Measurements from ENCODE around the gene OCA2. TPM values are rescaled to one million over a fixed set of nuclear protein-coding genes. Genes with fewer than 3 reads are reported as not detected.

The OCA2 gene
- polyA plus RNA-seq, 1 donor (not counting 4 experiments of a cell fraction or from before 2014, with no cell fraction given): 0.05 TPM

DNA sequence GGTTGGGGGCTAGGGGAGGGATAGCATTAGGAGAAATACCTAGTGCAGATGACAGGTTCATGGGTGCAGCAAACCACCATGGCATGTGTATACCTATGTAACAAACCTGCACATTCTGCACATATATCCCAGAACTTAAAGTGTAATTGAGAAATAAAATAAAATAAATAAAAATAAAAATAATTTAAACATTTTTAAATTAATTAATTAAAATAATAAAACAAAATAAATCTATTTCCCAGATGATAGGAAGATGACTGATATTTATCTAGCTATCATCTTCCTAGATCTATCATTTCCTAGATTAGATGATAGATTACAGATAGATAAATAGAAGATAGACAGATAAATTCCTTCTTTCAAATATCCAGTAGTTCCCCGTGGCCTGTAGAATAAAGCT is 137.3 kb downstream of the OCA2 start:
- dilution Hi-C loops (cut with MboI; ENCODE audit: extremely low pct_ligation_motif_present, low sequenced_read_pairs): no loop called here
- H3K79me2 ChIP-seq (ENCODE audit: control insufficient read depth, insufficient read depth, low read length): no peaks in the 10 kb centered on the region
- no peak overlapping the region for H3K9ac ChIP-seq (ENCODE audit: control insufficient read depth, extremely low read depth, insufficient read depth, low read length)
- H3K9me1 ChIP-seq (ENCODE audit: control insufficient read depth, extremely low read depth, insufficient read depth, low read length): no peaks in the 10 kb centered on the region
- no peak overlapping the region for H3K27ac ChIP-seq (ENCODE audit: control insufficient read depth, insufficient read depth, low read length)
- H3K9me3 ChIP-seq (ENCODE audit: control insufficient read depth, low read depth, low read length): peaks cover 2% of the 10 kb centered on the region
- H2AFZ ChIP-seq (ENCODE audit: control insufficient read depth, low read length): no peak overlapping the region
- no peaks in the 10 kb centered on the region for H3K4me1 ChIP-seq (ENCODE audit: control insufficient read depth, extremely low read depth, insufficient read depth, low read length)
- H3K4me2 ChIP-seq (ENCODE audit: control insufficient read depth, extremely low read depth, insufficient read depth, low read depth, low read length): no peak overlapping the region
- DNase-seq (ENCODE audit: low read depth, low spot score) (no peak), FAIRE-seq (no peak)
- no peaks in the 10 kb centered on the region for H3K27me3 ChIP-seq (ENCODE audit: control insufficient read depth, extremely low read depth, insufficient read depth, low read length)
- no peaks in the 10 kb centered on the region for H4K20me1 ChIP-seq (ENCODE audit: control insufficient read depth, extremely low read depth, insufficient read depth, low read length)
- TF ChIP-seq, protein P1, sequence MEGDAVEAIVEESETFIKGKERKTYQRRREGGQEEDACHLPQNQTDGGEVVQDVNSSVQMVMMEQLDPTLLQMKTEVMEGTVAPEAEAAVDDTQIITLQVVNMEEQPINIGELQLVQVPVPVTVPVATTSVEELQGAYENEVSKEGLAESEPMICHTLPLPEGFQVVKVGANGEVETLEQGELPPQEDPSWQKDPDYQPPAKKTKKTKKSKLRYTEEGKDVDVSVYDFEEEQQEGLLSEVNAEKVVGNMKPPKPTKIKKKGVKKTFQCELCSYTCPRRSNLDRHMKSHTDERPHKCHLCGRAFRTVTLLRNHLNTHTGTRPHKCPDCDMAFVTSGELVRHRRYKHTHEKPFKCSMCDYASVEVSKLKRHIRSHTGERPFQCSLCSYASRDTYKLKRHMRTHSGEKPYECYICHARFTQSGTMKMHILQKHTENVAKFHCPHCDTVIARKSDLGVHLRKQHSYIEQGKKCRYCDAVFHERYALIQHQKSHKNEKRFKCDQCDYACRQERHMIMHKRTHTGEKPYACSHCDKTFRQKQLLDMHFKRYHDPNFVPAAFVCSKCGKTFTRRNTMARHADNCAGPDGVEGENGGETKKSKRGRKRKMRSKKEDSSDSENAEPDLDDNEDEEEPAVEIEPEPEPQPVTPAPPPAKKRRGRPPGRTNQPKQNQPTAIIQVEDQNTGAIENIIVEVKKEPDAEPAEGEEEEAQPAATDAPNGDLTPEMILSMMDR (optimal IDR thresholded peaks at IDR 0.05 in 1 of 3, IDR thresholded peaks at IDR 0.05 in 1 of 3, conservative IDR thresholded peaks at IDR 0.05 in 1 of 3; ENCODE audit: extremely low read depth in 1 of 3, insufficient read depth in 2 of 3, low read length in 3 of 3): no peak
- no peak for TF ChIP-seq EZH2 (IDR thresholded peaks at IDR 0.05; ENCODE audit: low read length)
- H3K36me3 ChIP-seq (ENCODE audit: control insufficient read depth in 2 of 2, extremely low read depth in 1 of 2, insufficient read depth in 2 of 2, low read length in 2 of 2): no peaks in the 10 kb centered on the region
- no peak overlapping the region for H3K4me3 ChIP-seq (ENCODE audit: control insufficient read depth in 2 of 3, extremely low read depth in 1 of 3, insufficient read depth in 2 of 3, low read depth in 1 of 3, low read length in 3 of 3)

DNA sequence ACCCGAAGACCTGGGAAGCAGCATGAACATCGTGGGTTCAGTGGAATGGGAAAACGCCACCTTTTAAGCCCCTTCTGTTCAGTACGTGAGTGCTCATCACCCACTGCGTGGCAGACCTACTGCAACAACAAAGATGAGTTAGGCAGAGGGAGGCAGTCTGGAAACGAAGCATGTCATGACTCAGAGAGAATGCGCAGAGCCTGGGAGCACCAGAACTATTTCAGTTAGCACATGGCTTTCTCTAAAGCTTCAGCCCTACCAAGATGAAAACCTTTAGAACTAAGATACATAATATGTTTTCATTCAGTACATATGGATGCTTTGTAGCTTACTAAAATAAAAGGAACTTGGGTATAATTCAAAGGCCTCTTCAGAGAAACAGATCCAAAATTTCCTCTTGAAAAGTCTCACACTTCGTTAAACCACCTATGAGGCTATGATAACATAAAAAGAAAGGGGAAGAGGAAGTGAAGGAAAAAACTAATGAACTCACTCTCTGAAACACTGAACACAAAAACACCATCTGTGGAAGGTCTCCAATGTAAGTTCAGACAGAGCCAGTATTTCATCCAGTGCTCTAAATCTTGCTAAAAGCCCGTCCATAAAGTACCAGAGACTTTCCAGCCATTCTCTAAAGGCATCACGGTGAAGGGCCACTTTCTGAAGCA is 140.1 kb downstream of the OCA2 start:
- no peak overlapping the region for H3K9ac ChIP-seq (ENCODE audit: control insufficient read depth, extremely low read depth, insufficient read depth, low read length)
- H3K4me2 ChIP-seq (ENCODE audit: control insufficient read depth, extremely low read depth, insufficient read depth, low read depth, low read length): no peak overlapping the region
- no peaks in the 10 kb centered on the region for H4K20me1 ChIP-seq (ENCODE audit: control insufficient read depth, extremely low read depth, insufficient read depth, low read length)
- dilution Hi-C loops (cut with MboI; ENCODE audit: extremely low pct_ligation_motif_present, low sequenced_read_pairs): no loop called here
- DNase-seq (ENCODE audit: low read depth, low spot score): no peak
- no peak for FAIRE-seq
- H2AFZ ChIP-seq (ENCODE audit: control insufficient read depth, low read length): no peak overlapping the region
- H3K9me3 ChIP-seq (ENCODE audit: control insufficient read depth, low read depth, low read length): peaks cover 2% of the 10 kb centered on the region
- no peak overlapping the region for H3K4me3 ChIP-seq (ENCODE audit: control insufficient read depth in 2 of 3, extremely low read depth in 1 of 3, insufficient read depth in 2 of 3, low read depth in 1 of 3, low read length in 3 of 3)
- no peak overlapping the region for H3K27ac ChIP-seq (ENCODE audit: control insufficient read depth, insufficient read depth, low read length)
- H3K36me3 ChIP-seq (ENCODE audit: control insufficient read depth in 2 of 2, extremely low read depth in 1 of 2, insufficient read depth in 2 of 2, low read length in 2 of 2): no peaks in the 10 kb centered on the region
- no peaks in the 10 kb centered on the region for H3K9me1 ChIP-seq (ENCODE audit: control insufficient read depth, extremely low read depth, insufficient read depth, low read length)
- TF ChIP-seq, protein P1 (optimal IDR thresholded peaks at IDR 0.05 in 1 of 3, IDR thresholded peaks at IDR 0.05 in 1 of 3, conservative IDR thresholded peaks at IDR 0.05 in 1 of 3; ENCODE audit: extremely low read depth in 1 of 3, insufficient read depth in 2 of 3, low read length in 3 of 3): no peak
- TF ChIP-seq EZH2 (IDR thresholded peaks at IDR 0.05; ENCODE audit: low read length): no peak
- no peaks in the 10 kb centered on the region for H3K79me2 ChIP-seq (ENCODE audit: control insufficient read depth, insufficient read depth, low read length)
- no peaks in the 10 kb centered on the region for H3K4me1 ChIP-seq (ENCODE audit: control insufficient read depth, extremely low read depth, insufficient read depth, low read length)
- H3K27me3 ChIP-seq (ENCODE audit: control insufficient read depth, extremely low read depth, insufficient read depth, low read length): no peaks in the 10 kb centered on the region
